Colonic mucosa (tissue), 4 donors: ENCODE data around the gene SLC25A13. TPM values are rescaled to one million over a fixed set of nuclear protein-coding genes. Genes with fewer than 3 reads are reported as not detected.

Experiments
- DNase-seq: peaks from one replicate; pipeline ENCODE4 v3.0.0-alpha.2; 2020
- H3K27ac ChIP-seq: fragments of 200-600 bp; one replicate; pipeline ENCODE4 v1.8.0; 2021
- H3K27me3 ChIP-seq: fragments of 200-600 bp; one replicate; pipeline ENCODE4 v1.8.0; 2021
- H3K36me3 ChIP-seq: fragments of 200-600 bp; one replicate; pipeline ENCODE4 v1.8.0; 2021
- H3K4me1 ChIP-seq: fragments of 200-600 bp; one replicate; pipeline ENCODE4 v1.8.0; 2021; ENCODE audit warnings: mild to moderate bottlenecking
- H3K4me3 ChIP-seq: fragments of 200-600 bp; one replicate; pipeline ENCODE4 v1.8.0; 2021
- H3K9ac ChIP-seq, 2 donors: one replicate each; pipeline ENCODE4 v1.7.0; 2013; ENCODE audit warnings: control low read depth in 2 of 2, low read depth in 2 of 2, low read length in 2 of 2
- H3K9me3 ChIP-seq: fragments of 200-600 bp; one replicate; pipeline ENCODE4 v1.8.0; 2021
- intact Hi-C: fragments of 100-400 bp; cut with DNase I; formaldehyde crosslinking; loops from one replicate; pipeline ENCODE4 v1.14.1; 2022
- total RNA-seq, 2 donors: library from RNA; stranded (reverse); fragmentation: NEBNext Ultra II Directional in 1 of 2; extraction: Animal tissue kit (Norgen Biotek cat#: 25700) in 1 of 2; gene quantifications; one replicate each; pipeline ENCODE4 v1.2.1, GENCODE V29; 2021
- TF ChIP-seq, protein P1 (sequence below): fragments of 200-600 bp; IDR thresholded peaks from one replicate; pipeline ENCODE4 v1.8.0; 2022; ENCODE audit warnings: antibody characterized with exemption, mild to moderate bottlenecking
- donor health status: healthy.
- donor health status: DM: no; HTN: no; CAD: no.
- donor health status: DM: no; HTN: no; CAD: no.

The SLC25A13 gene
- total RNA-seq, 2 donors from 2014 or later: 36.4 to 45.2 TPM

- H3K9me3 ChIP-seq: no peaks in the 10 kb centered on the region
- TF ChIP-seq, protein P1, sequence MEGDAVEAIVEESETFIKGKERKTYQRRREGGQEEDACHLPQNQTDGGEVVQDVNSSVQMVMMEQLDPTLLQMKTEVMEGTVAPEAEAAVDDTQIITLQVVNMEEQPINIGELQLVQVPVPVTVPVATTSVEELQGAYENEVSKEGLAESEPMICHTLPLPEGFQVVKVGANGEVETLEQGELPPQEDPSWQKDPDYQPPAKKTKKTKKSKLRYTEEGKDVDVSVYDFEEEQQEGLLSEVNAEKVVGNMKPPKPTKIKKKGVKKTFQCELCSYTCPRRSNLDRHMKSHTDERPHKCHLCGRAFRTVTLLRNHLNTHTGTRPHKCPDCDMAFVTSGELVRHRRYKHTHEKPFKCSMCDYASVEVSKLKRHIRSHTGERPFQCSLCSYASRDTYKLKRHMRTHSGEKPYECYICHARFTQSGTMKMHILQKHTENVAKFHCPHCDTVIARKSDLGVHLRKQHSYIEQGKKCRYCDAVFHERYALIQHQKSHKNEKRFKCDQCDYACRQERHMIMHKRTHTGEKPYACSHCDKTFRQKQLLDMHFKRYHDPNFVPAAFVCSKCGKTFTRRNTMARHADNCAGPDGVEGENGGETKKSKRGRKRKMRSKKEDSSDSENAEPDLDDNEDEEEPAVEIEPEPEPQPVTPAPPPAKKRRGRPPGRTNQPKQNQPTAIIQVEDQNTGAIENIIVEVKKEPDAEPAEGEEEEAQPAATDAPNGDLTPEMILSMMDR: no peak
- intact Hi-C loops: no loop called here
- no peaks in the 10 kb centered on the region for H3K27me3 ChIP-seq
- no peak for DNase-seq
- no peaks in the 10 kb centered on the region for H3K36me3 ChIP-seq
- H3K4me1 ChIP-seq: no peaks in the 10 kb centered on the region
- no peak overlapping the region for H3K4me3 ChIP-seq
- H3K9ac ChIP-seq: no peak overlapping the region
- no peak overlapping the region for H3K27ac ChIP-seq
Observed at GRCh38 chr7:96243241-96243640, 78.7 kb downstream of the SLC25A13 start.

- H3K27ac ChIP-seq: no peak overlapping the region
- TF ChIP-seq, protein P1: no peak
- H3K4me1 ChIP-seq: no peaks in the 10 kb centered on the region
- intact Hi-C loops: no loop called here
- no peaks in the 10 kb centered on the region for H3K9me3 ChIP-seq
- H3K4me3 ChIP-seq: no peak overlapping the region
- no peak overlapping the region for H3K9ac ChIP-seq
- no peak for DNase-seq
- H3K27me3 ChIP-seq: no peaks in the 10 kb centered on the region
- H3K36me3 ChIP-seq: no peaks in the 10 kb centered on the region
Observed at GRCh38 chr7:96241855-96242254, 80.0 kb downstream of the SLC25A13 start.

DNA sequence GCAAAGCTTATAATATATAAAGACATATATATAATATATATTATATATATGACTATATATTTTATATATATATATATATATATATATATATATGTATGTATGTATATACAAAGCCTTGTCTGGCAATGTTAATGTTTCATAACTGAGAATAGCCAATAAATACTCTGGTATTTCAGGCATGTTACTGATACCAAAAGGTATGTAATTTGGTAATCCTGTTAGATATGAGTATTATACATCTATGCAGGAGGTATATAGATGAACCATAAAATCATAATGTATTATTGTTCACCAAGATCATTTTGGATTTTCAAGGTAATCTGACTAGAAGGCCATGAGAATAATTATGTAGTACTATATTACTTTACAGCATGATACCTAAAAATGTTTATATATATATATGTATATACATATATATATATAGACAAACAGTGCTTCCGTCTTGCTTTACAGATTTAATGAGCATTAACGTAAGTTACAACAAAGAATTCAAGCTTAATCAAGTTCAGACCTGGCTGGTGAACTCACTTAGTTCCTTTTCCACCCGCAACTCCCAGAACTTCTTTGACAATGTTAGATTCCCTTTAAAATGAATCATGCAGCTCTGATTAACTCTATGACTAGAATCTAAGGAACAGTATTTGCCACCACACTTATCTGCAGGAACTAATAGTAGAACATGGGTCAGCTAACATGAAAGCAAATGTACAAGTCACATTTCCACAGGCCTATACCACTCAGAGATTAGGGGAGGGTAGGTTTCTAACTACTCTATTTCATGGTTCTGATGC, 82.7 kb downstream of the SLC25A13 start:
- no peak overlapping the region for H3K27ac ChIP-seq
- no peaks in the 10 kb centered on the region for H3K27me3 ChIP-seq
- no peaks in the 10 kb centered on the region for H3K4me1 ChIP-seq
- DNase-seq: no peak
- intact Hi-C loops: no loop called here
- TF ChIP-seq, protein P1: no peak
- no peaks in the 10 kb centered on the region for H3K9me3 ChIP-seq
- H3K9ac ChIP-seq: no peak overlapping the region
- no peak overlapping the region for H3K4me3 ChIP-seq
- H3K36me3 ChIP-seq: no peaks in the 10 kb centered on the region

DNA sequence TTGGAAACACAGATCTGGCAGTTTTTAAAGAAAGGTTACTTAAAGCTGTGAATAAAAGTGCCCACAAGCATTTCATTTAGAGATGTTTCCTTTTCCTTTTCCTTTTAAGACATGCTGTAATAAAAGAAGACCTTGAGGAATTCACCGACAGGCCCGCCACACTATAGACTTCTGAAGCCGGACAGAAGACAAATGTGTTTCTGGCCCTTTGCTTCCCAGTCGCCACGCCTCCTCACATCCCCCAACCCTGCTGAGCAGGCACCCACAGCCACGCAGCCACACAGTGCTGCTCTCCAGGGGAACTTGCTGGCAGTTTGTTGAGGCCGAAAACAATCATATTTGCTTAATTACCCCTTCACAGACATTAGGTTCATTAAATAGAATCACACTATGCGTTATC, 83.4 kb downstream of the SLC25A13 start:
- TF ChIP-seq, protein P1: no peak
- Histone ChIP-seq H3K4me3 (no peak overlapping the region), H3K9ac (no peak overlapping the region), H3K4me1 (no peaks in the 10 kb centered on the region), H3K9me3 (no peaks in the 10 kb centered on the region), H3K27ac (no peak overlapping the region), H3K36me3 (no peaks in the 10 kb centered on the region), H3K27me3 (no peaks in the 10 kb centered on the region)
- no peak for DNase-seq
- intact Hi-C loops: no loop called here

DNA sequence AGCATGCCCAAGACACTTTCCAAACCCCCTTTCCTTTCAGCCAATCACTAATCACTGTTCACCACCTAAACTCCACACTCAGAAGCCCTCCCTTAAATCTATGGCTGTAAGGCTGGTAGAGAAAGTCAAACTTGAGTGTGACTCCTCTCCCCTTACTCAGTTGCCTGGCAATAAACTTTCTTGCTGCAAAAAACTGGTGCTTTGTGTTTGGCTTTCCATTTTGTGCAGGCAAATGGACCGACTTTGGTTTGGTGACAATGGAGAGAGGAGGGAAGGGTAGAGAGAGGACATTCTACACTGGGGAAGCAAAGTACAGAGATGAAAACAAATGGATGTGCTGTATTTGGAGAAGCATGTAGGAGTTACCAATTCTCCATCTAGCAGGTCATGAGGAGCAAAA, 84.9 kb downstream of the SLC25A13 start:
- Histone ChIP-seq H3K4me3 (no peak overlapping the region), H3K9ac (no peak overlapping the region), H3K36me3 (no peaks in the 10 kb centered on the region), H3K4me1 (no peaks in the 10 kb centered on the region), H3K9me3 (no peaks in the 10 kb centered on the region), H3K27me3 (no peaks in the 10 kb centered on the region), H3K27ac (no peak overlapping the region)
- intact Hi-C loops: no loop called here
- no peak for DNase-seq
- TF ChIP-seq, protein P1: no peak
